GM21737 (cell line): ENCODE data around the gene GABARAP.

Source experiments
- ATAC-seq: cut with Tn5 transposase; IDR thresholded peaks from one replicate; pipeline ENCODE4 v1.9.1; 2021; ENCODE audit warnings: mild to moderate bottlenecking, moderate library complexity; ENCODE audit not compliant: unreplicated experiment

GABARAP gene

GRCh38 chr17:7208754-7209460 lies 33.3 kb downstream of the GABARAP start:
- ATAC-seq = no peak

- ATAC-seq = no peak
These were observed 34.1 kb downstream of the GABARAP start for GRCh38 chr17:7208027-7208571.

- no peak for ATAC-seq
These were observed 34.9 kb downstream of the GABARAP start for GRCh38 chr17:7207120-7208001.

- no peak for ATAC-seq
These were observed 36.7 kb downstream of the GABARAP start for GRCh38 chr17:7205561-7205960.

- ATAC-seq = peak; percentile 76
These were observed 37.3 kb downstream of the GABARAP start for GRCh38 chr17:7204828-7205461.

GRCh38 chr17:7204336-7204735 lies 37.9 kb downstream of the GABARAP start:
- no peak for ATAC-seq

- ATAC-seq = no peak
These were observed 38.9 kb downstream of the GABARAP start for GRCh38 chr17:7203391-7203790.

GRCh38 chr17:7196651-7197401 lies 45.4 kb downstream of the GABARAP start:
- ATAC-seq = no peak

GRCh38 chr17:7195971-7196370 lies 46.3 kb downstream of the GABARAP start:
- ATAC-seq = no peak

- no peak for ATAC-seq
These were observed 49.8 kb downstream of the GABARAP start for GRCh38 chr17:7192271-7192937.

- ATAC-seq = no peak
These were observed 50.5 kb downstream of the GABARAP start for GRCh38 chr17:7191571-7192270.

- no peak for ATAC-seq
These were observed 51.2 kb downstream of the GABARAP start for GRCh38 chr17:7191069-7191468.

GRCh38 chr17:7190276-7190917 lies 51.9 kb downstream of the GABARAP start:
- ATAC-seq = no peak
